ENCODE measurements around the gene UGT1A3. TPM values are rescaled to one million over a fixed set of nuclear protein-coding genes. Genes with fewer than 3 reads are reported as not detected.

Gene UGT1A3
- not detected in 2 replicates for total RNA-seq (2014; rRNA removed; shearing (Covaris generic))

GRCh38 chr2:233728723-233729301 lies at the start of gene UGT1A3:
Gene UGT1A3 (plus strand): TSS chr2:233729042. CDS start chr2:233729127, 85 bp downstream.
- H3K4me3 ChIP-seq (ENCODE audit: insufficient read depth, low read depth, low read length) = no peak within 1 kb of the TSS
- DNase-seq = no peak
- H3K27me3 ChIP-seq (ENCODE audit: control insufficient read depth, insufficient read depth, low read length) = no peaks in the 10 kb centered on the region
- no peaks in the 10 kb centered on the region for H3K36me3 ChIP-seq (replicated peaks; ENCODE audit: control insufficient read depth, insufficient read depth, low read length)

GRCh38 chr2:233679196-233679595 lies 49.6 kb upstream of the UGT1A3 start:
- Histone ChIP-seq H3K36me3 (replicated peaks; ENCODE audit: control insufficient read depth, insufficient read depth, low read length) (no peaks in the 10 kb centered on the region), H3K4me3 (ENCODE audit: insufficient read depth, low read depth, low read length) (no peak overlapping the region), H3K27me3 (ENCODE audit: control insufficient read depth, insufficient read depth, low read length) (no peaks in the 10 kb centered on the region)
- DNase-seq = no peak

GRCh38 chr2:233680361-233681045 lies 48.3 kb upstream of the UGT1A3 start:
- no peak overlapping the region for H3K4me3 ChIP-seq (ENCODE audit: insufficient read depth, low read depth, low read length)
- H3K27me3 ChIP-seq (ENCODE audit: control insufficient read depth, insufficient read depth, low read length) = no peaks in the 10 kb centered on the region
- no peak for DNase-seq
- no peaks in the 10 kb centered on the region for H3K36me3 ChIP-seq (replicated peaks; ENCODE audit: control insufficient read depth, insufficient read depth, low read length)

GRCh38 chr2:233681521-233682099 lies 47.2 kb upstream of the UGT1A3 start, which contains the start of gene UGT1A7:
Gene UGT1A7 (plus strand): TSS chr2:233681901. CDS start chr2:233681938, 37 bp downstream.
- DNase-seq = no peak
- no peak within 1 kb of the TSS for H3K4me3 ChIP-seq (ENCODE audit: insufficient read depth, low read depth, low read length)
- H3K27me3 ChIP-seq (ENCODE audit: control insufficient read depth, insufficient read depth, low read length) = no peaks in the 10 kb centered on the region
- H3K36me3 ChIP-seq (replicated peaks; ENCODE audit: control insufficient read depth, insufficient read depth, low read length) = no peaks in the 10 kb centered on the region

GRCh38 chr2:233684640-233685039 lies 44.2 kb upstream of the UGT1A3 start:
- H3K27me3 ChIP-seq (ENCODE audit: control insufficient read depth, insufficient read depth, low read length) = no peaks in the 10 kb centered on the region
- no peaks in the 10 kb centered on the region for H3K36me3 ChIP-seq (replicated peaks; ENCODE audit: control insufficient read depth, insufficient read depth, low read length)
- H3K4me3 ChIP-seq (ENCODE audit: insufficient read depth, low read depth, low read length) = no peak overlapping the region
- DNase-seq = no peak

- Histone ChIP-seq H3K4me3 (ENCODE audit: insufficient read depth, low read depth, low read length) (no peak overlapping the region), H3K27me3 (ENCODE audit: control insufficient read depth, insufficient read depth, low read length) (no peaks in the 10 kb centered on the region), H3K36me3 (replicated peaks; ENCODE audit: control insufficient read depth, insufficient read depth, low read length) (no peaks in the 10 kb centered on the region)
- no peak for DNase-seq
Observed at GRCh38 chr2:233686928-233687327, 41.9 kb upstream of the UGT1A3 start.

- H3K36me3 ChIP-seq (replicated peaks; ENCODE audit: control insufficient read depth, insufficient read depth, low read length) = no peaks in the 10 kb centered on the region
- DNase-seq = no peak
- no peak overlapping the region for H3K4me3 ChIP-seq (ENCODE audit: insufficient read depth, low read depth, low read length)
- H3K27me3 ChIP-seq (ENCODE audit: control insufficient read depth, insufficient read depth, low read length) = no peaks in the 10 kb centered on the region
Observed at GRCh38 chr2:233688341-233688740, 40.5 kb upstream of the UGT1A3 start.

GRCh38 chr2:233689031-233689430 lies 39.8 kb upstream of the UGT1A3 start:
- Histone ChIP-seq H3K27me3 (ENCODE audit: control insufficient read depth, insufficient read depth, low read length) (no peaks in the 10 kb centered on the region), H3K4me3 (ENCODE audit: insufficient read depth, low read depth, low read length) (no peak overlapping the region), H3K36me3 (replicated peaks; ENCODE audit: control insufficient read depth, insufficient read depth, low read length) (no peaks in the 10 kb centered on the region)
- no peak for DNase-seq

GRCh38 chr2:233689501-233689900 lies 39.3 kb upstream of the UGT1A3 start:
- Histone ChIP-seq H3K27me3 (ENCODE audit: control insufficient read depth, insufficient read depth, low read length) (no peaks in the 10 kb centered on the region), H3K36me3 (replicated peaks; ENCODE audit: control insufficient read depth, insufficient read depth, low read length) (no peaks in the 10 kb centered on the region), H3K4me3 (ENCODE audit: insufficient read depth, low read depth, low read length) (no peak overlapping the region)
- no peak for DNase-seq

- no peak overlapping the region for H3K4me3 ChIP-seq (ENCODE audit: insufficient read depth, low read depth, low read length)
- H3K27me3 ChIP-seq (ENCODE audit: control insufficient read depth, insufficient read depth, low read length) = no peaks in the 10 kb centered on the region
- no peak for DNase-seq
- no peaks in the 10 kb centered on the region for H3K36me3 ChIP-seq (replicated peaks; ENCODE audit: control insufficient read depth, insufficient read depth, low read length)
Observed at GRCh38 chr2:233690444-233690843, 38.4 kb upstream of the UGT1A3 start.

GRCh38 chr2:233691443-233692433 lies 37.1 kb upstream of the UGT1A3 start:
- no peaks in the 10 kb centered on the region for H3K27me3 ChIP-seq (ENCODE audit: control insufficient read depth, insufficient read depth, low read length)
- no peaks in the 10 kb centered on the region for H3K36me3 ChIP-seq (replicated peaks; ENCODE audit: control insufficient read depth, insufficient read depth, low read length)
- DNase-seq = no peak
- H3K4me3 ChIP-seq (ENCODE audit: insufficient read depth, low read depth, low read length) = no peak overlapping the region

- no peak for DNase-seq
- Histone ChIP-seq H3K36me3 (replicated peaks; ENCODE audit: control insufficient read depth, insufficient read depth, low read length) (no peaks in the 10 kb centered on the region), H3K27me3 (ENCODE audit: control insufficient read depth, insufficient read depth, low read length) (no peaks in the 10 kb centered on the region), H3K4me3 (ENCODE audit: insufficient read depth, low read depth, low read length) (no peak within 1 kb of the TSS)
Observed at GRCh38 chr2:233692648-233693047, 36.2 kb upstream of the UGT1A3 start, which contains the start of gene UGT1A6. Gene UGT1A6 (plus strand): TSS chr2:233692890. CDS start chr2:233693005, 115 bp downstream.

GRCh38 chr2:233693963-233694362 lies 34.9 kb upstream of the UGT1A3 start:
- H3K36me3 ChIP-seq (replicated peaks; ENCODE audit: control insufficient read depth, insufficient read depth, low read length) = no peaks in the 10 kb centered on the region
- DNase-seq = no peak
- no peak overlapping the region for H3K4me3 ChIP-seq (ENCODE audit: insufficient read depth, low read depth, low read length)
- no peaks in the 10 kb centered on the region for H3K27me3 ChIP-seq (ENCODE audit: control insufficient read depth, insufficient read depth, low read length)

GRCh38 chr2:233698740-233699139 lies 30.1 kb upstream of the UGT1A3 start:
- no peaks in the 10 kb centered on the region for H3K36me3 ChIP-seq (replicated peaks; ENCODE audit: control insufficient read depth, insufficient read depth, low read length)
- no peak for DNase-seq
- no peak overlapping the region for H3K4me3 ChIP-seq (ENCODE audit: insufficient read depth, low read depth, low read length)
- no peaks in the 10 kb centered on the region for H3K27me3 ChIP-seq (ENCODE audit: control insufficient read depth, insufficient read depth, low read length)

All from H7 (cell line).